Measurements from ENCODE around the gene ZFY.
"Not testable (repeated sequence)": the region's sequence is repeated elsewhere in the genome, so short reads cannot be mapped to it uniquely, and the experiment has no call there.

Gene ZFY

GRCh38 chrY:2965629-2966028 is 30.4 kb downstream of the ZFY start:
- in situ Hi-C loops (cut with HindIII; ENCODE audit: low pct_ligation_motif_present, low pct_unique_long_range_greater_than_20kb, low sequenced_read_pairs) = no loop called here
- DNase-seq = no peak

- no peak for DNase-seq
- in situ Hi-C loops (cut with HindIII; ENCODE audit: low pct_ligation_motif_present, low pct_unique_long_range_greater_than_20kb, low sequenced_read_pairs) = no loop called here
Observed at GRCh38 chrY:2969561-2969960, 34.4 kb downstream of the ZFY start.

GRCh38 chrY:2972708-2973107 is 37.5 kb downstream of the ZFY start:
- DNase-seq = no peak
- in situ Hi-C loops (cut with HindIII; ENCODE audit: low pct_ligation_motif_present, low pct_unique_long_range_greater_than_20kb, low sequenced_read_pairs) = no loop called here

GRCh38 chrY:2973110-2973751 is 38.0 kb downstream of the ZFY start:
- no peak for DNase-seq
- in situ Hi-C loops (cut with HindIII; ENCODE audit: low pct_ligation_motif_present, low pct_unique_long_range_greater_than_20kb, low sequenced_read_pairs) = no loop called here

GRCh38 chrY:2979283-2979682 is 44.1 kb downstream of the ZFY start:
- no peak for DNase-seq
- in situ Hi-C loops (cut with HindIII; ENCODE audit: low pct_ligation_motif_present, low pct_unique_long_range_greater_than_20kb, low sequenced_read_pairs) = no loop called here

- no peak for DNase-seq
- in situ Hi-C loops (cut with HindIII; ENCODE audit: low pct_ligation_motif_present, low pct_unique_long_range_greater_than_20kb, low sequenced_read_pairs) = no loop called here
Observed at GRCh38 chrY:2984491-2984890, 49.3 kb downstream of the ZFY start.

GRCh38 chrY:2987178-2987577 is 52.0 kb downstream of the ZFY start:
- DNase-seq; in situ Hi-C loops (cut with HindIII; ENCODE audit: low pct_ligation_motif_present, low pct_unique_long_range_greater_than_20kb, low sequenced_read_pairs): not testable (repeated sequence)

GRCh38 chrY:2997369-2997768 is 62.2 kb downstream of the ZFY start:
- DNase-seq; in situ Hi-C loops (cut with HindIII; ENCODE audit: low pct_ligation_motif_present, low pct_unique_long_range_greater_than_20kb, low sequenced_read_pairs): not testable (repeated sequence)

GRCh38 chrY:3002190-3002589 is 67.0 kb downstream of the ZFY start:
- in situ Hi-C loops (cut with HindIII; ENCODE audit: low pct_ligation_motif_present, low pct_unique_long_range_greater_than_20kb, low sequenced_read_pairs) = no loop called here
- no peak for DNase-seq

- in situ Hi-C loops (cut with HindIII; ENCODE audit: low pct_ligation_motif_present, low pct_unique_long_range_greater_than_20kb, low sequenced_read_pairs) = no loop called here
- no peak for DNase-seq
Observed at GRCh38 chrY:3002680-3003515, 67.7 kb downstream of the ZFY start.

GRCh38 chrY:3003516-3003830 is 68.3 kb downstream of the ZFY start:
- DNase-seq = no peak
- in situ Hi-C loops (cut with HindIII; ENCODE audit: low pct_ligation_motif_present, low pct_unique_long_range_greater_than_20kb, low sequenced_read_pairs) = no loop called here

- DNase-seq = no peak
- in situ Hi-C loops (cut with HindIII; ENCODE audit: low pct_ligation_motif_present, low pct_unique_long_range_greater_than_20kb, low sequenced_read_pairs) = no loop called here
Observed at GRCh38 chrY:3003846-3004245, 68.7 kb downstream of the ZFY start.

GRCh38 chrY:3006031-3006430 is 70.8 kb downstream of the ZFY start:
- in situ Hi-C loops (cut with HindIII; ENCODE audit: low pct_ligation_motif_present, low pct_unique_long_range_greater_than_20kb, low sequenced_read_pairs); DNase-seq: not testable (repeated sequence)

GRCh38 chrY:3007967-3008366 is 72.8 kb downstream of the ZFY start:
- in situ Hi-C loops (cut with HindIII; ENCODE audit: low pct_ligation_motif_present, low pct_unique_long_range_greater_than_20kb, low sequenced_read_pairs) = no loop called here
- DNase-seq = no peak

- in situ Hi-C loops (cut with HindIII; ENCODE audit: low pct_ligation_motif_present, low pct_unique_long_range_greater_than_20kb, low sequenced_read_pairs) = no loop called here
- DNase-seq = no peak
Observed at GRCh38 chrY:3012226-3012625, 77.0 kb downstream of the ZFY start.

GRCh38 chrY:3016594-3016993 is 81.4 kb downstream of the ZFY start:
- in situ Hi-C loops (cut with HindIII; ENCODE audit: low pct_ligation_motif_present, low pct_unique_long_range_greater_than_20kb, low sequenced_read_pairs) = no loop called here
- DNase-seq = no peak

- in situ Hi-C loops (cut with HindIII; ENCODE audit: low pct_ligation_motif_present, low pct_unique_long_range_greater_than_20kb, low sequenced_read_pairs) = no loop called here
- DNase-seq = no peak
Observed at GRCh38 chrY:3018546-3018945, 83.4 kb downstream of the ZFY start.

- DNase-seq = no peak
- in situ Hi-C loops (cut with HindIII; ENCODE audit: low pct_ligation_motif_present, low pct_unique_long_range_greater_than_20kb, low sequenced_read_pairs) = no loop called here
Observed at GRCh38 chrY:3019584-3019983, 84.4 kb downstream of the ZFY start.

GRCh38 chrY:3021176-3021575 is 86.0 kb downstream of the ZFY start:
- no peak for DNase-seq
- in situ Hi-C loops (cut with HindIII; ENCODE audit: low pct_ligation_motif_present, low pct_unique_long_range_greater_than_20kb, low sequenced_read_pairs) = no loop called here

- in situ Hi-C loops (cut with HindIII; ENCODE audit: low pct_ligation_motif_present, low pct_unique_long_range_greater_than_20kb, low sequenced_read_pairs) = no loop called here
Observed at GRCh38 chrY:3023606-3024005, 88.4 kb downstream of the ZFY start.

More at GRCh38 chrY:3023606-3024005, 88.4 kb downstream of the ZFY start:
- DNase-seq = no peak
